Measurements from ENCODE around the gene PIK3R1. TPM values are rescaled to one million over a fixed set of nuclear protein-coding genes. Genes with fewer than 3 reads are reported as not detected.

Gene PIK3R1
- total RNA-seq, 3 donors from 2014 or later, result 66.7 to 197 (median 74.9) TPM

DNA sequence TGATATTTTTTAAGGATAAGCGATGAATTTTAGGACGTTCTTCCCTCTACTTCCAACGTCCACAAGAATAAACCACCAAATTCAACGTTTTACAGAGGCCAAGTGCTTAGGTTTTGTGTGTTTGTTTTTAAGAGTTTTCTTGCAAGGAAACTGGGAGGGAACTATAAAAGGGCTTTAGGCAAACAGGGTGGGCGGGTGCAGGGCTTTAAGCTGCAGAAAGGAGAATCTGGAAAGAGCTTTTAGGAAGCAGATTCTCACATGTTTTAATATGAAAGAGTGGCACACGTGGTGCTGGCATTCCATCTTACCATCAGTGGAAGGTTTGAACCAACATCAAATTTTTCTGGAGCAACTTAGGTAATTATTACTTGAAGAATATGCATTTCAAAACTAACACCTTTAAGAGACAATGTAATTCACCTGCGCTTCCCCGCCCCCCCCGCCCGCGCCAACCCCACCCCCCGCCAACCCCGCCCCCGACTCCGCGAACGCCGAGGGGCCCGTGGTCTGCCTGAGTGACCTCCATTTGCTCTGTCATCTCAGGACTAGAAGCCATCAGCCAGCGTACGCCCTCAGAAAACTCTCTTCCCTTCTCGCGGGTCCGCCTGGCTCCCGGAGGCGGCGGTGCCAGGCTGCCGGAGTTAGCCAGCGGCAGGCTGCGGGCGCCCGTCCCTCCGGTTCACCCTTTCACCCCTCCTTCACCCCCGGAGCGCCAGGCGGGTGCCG is 911 bp upstream of the PIK3R1 start:
- intact Hi-C loops (cut with DNase I, micrococcal nuclease), result no loop called here

GRCh38 chr5:68215898-68216244 is 315 bp downstream of the PIK3R1 start:
- intact Hi-C loops (cut with DNase I, micrococcal nuclease), result no loop called here
- no peak for TF ChIP-seq CTCF (IDR thresholded peaks at IDR 0.05)
- H3K4me1 ChIP-seq (ENCODE audit: low read depth), result peaks cover 16% of the 10 kb centered on the region
- DNase-seq (no peak), ATAC-seq (peak; percentile 66)
- H3K4me3 ChIP-seq, result peak overlapping the region; percentile 96
- no peaks in the 10 kb centered on the region for H3K9me3 ChIP-seq
- no peaks in the 10 kb centered on the region for H3K36me3 ChIP-seq (ENCODE audit: low read depth)

More for the DNA sequence above, 911 bp upstream of the PIK3R1 start:
- no peaks in the 10 kb centered on the region for H3K36me3 ChIP-seq (ENCODE audit: low read depth)
- H3K4me1 ChIP-seq (ENCODE audit: low read depth), result peaks cover 16% of the 10 kb centered on the region
- H3K9me3 ChIP-seq, result no peaks in the 10 kb centered on the region
- TF ChIP-seq CTCF (IDR thresholded peaks at IDR 0.05), result no peak
- DNase-seq (peak in 1 of 3 donors; percentile 46), ATAC-seq (peak; percentile 7)
- peak overlapping the region; percentile 96 for H3K4me3 ChIP-seq

GRCh38 chr5:68216245-68217046 is 890 bp downstream of the PIK3R1 start:
- H3K4me3 ChIP-seq, result peak overlapping the region; percentile 96
- peaks cover 16% of the 10 kb centered on the region for H3K4me1 ChIP-seq (ENCODE audit: low read depth)
- no peak for TF ChIP-seq CTCF (IDR thresholded peaks at IDR 0.05)
- DNase-seq, result peak; percentile 70 to 83 (median 81)
- ATAC-seq, result peak; percentile 42
- no peaks in the 10 kb centered on the region for H3K36me3 ChIP-seq (ENCODE audit: low read depth)
- intact Hi-C loops (cut with DNase I, micrococcal nuclease), result no loop called here
- no peaks in the 10 kb centered on the region for H3K9me3 ChIP-seq

DNA sequence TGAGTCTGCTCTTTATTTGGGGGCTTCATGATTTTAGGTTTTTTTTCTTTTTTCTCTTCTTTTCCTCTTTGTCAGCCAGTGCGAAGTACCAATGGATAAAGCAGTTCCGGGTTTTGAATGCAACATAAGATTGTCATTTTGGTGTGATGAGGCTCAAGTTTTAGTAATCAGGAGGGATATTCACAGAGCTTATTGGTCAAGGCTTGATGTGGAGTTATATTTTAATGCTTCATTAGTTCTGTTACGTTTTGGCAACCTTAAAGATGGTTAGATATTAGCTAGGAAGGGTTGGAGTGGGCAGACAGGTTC is 1.4 kb downstream of the PIK3R1 start:
- Histone ChIP-seq H3K36me3 (ENCODE audit: low read depth) (no peaks in the 10 kb centered on the region), H3K4me3 (peak overlapping the region; percentile 96), H3K4me1 (ENCODE audit: low read depth) (peaks cover 21% of the 10 kb centered on the region), H3K9me3 (no peaks in the 10 kb centered on the region)
- TF ChIP-seq CTCF (IDR thresholded peaks at IDR 0.05), result no peak
- intact Hi-C loops (cut with DNase I, micrococcal nuclease), result no loop called here
- ATAC-seq, result no peak
- DNase-seq, result no peak

- no peak for ATAC-seq
- DNase-seq, result peak in 2 of 3 donors; percentile 27 to 35
- H3K4me3 ChIP-seq, result no peak overlapping the region
- H3K36me3 ChIP-seq (ENCODE audit: low read depth), result no peaks in the 10 kb centered on the region
- H3K4me1 ChIP-seq (ENCODE audit: low read depth), result peaks cover 23% of the 10 kb centered on the region
- intact Hi-C loops (cut with DNase I, micrococcal nuclease), result no loop called here
- TF ChIP-seq CTCF (IDR thresholded peaks at IDR 0.05), result no peak
- no peaks in the 10 kb centered on the region for H3K9me3 ChIP-seq
These were observed 2.0 kb downstream of the PIK3R1 start for GRCh38 chr5:68217528-68217927.
